Measurements from ENCODE around the gene DNAH11.

- TF ChIP-seq HDGF (IDR thresholded peaks at IDR 0.05; ENCODE audit: borderline replicate concordance) (no peak), FOXA1 (IDR thresholded peaks at IDR 0.05) (no peak), SUZ12 (IDR thresholded peaks at IDR 0.05) (no peak), NFRKB (IDR thresholded peaks at IDR 0.05) (no peak), ARNT (IDR thresholded peaks at IDR 0.05) (no peak), ELF4 (IDR thresholded peaks at IDR 0.05) (no peak), SP1 (IDR thresholded peaks at IDR 0.05) (no peak), FOXK2 (IDR thresholded peaks at IDR 0.05) (no peak)
Observed at GRCh38 chr7:21948887-21949540, 406.2 kb downstream of the DNAH11 start.
